ENCODE measurements around the gene CCT3.

GRCh38 chr1:156310962-156311361 lies 27.1 kb downstream of the CCT3 start:
- TF ChIP-seq CTCF (IDR thresholded peaks at IDR 0.05) (no peak), POLR2A (IDR thresholded peaks at IDR 0.05) (no peak)

Data from body of pancreas (tissue), 4 donors.